UCSD-AML1 (cell line): ENCODE results near the gene LAMA5.

ENCODE experiments used
- DNase-seq: peaks from one replicate; lab custom pipeline; 2025; ENCODE audit not compliant: unreplicated experiment; lab: John Stamatoyannopoulos, UW

Gene LAMA5

GRCh38 chr20:62332421-62332820 lies 34.7 kb downstream of the LAMA5 start:
- no peak for DNase-seq

GRCh38 chr20:62331347-62331746 lies 35.8 kb downstream of the LAMA5 start:
- no peak for DNase-seq

- DNase-seq = no peak
Measured at GRCh38 chr20:62330576-62331317, 36.4 kb downstream of the LAMA5 start.

GRCh38 chr20:62329389-62330377 lies 37.4 kb downstream of the LAMA5 start:
- DNase-seq = no peak

GRCh38 chr20:62328684-62329388 lies 38.3 kb downstream of the LAMA5 start:
- DNase-seq = no peak

GRCh38 chr20:62327726-62328495 lies 39.2 kb downstream of the LAMA5 start:
- no peak for DNase-seq

GRCh38 chr20:62326959-62327725 lies 40.0 kb downstream of the LAMA5 start:
- no peak for DNase-seq

- DNase-seq = no peak
Measured at GRCh38 chr20:62326559-62326958, 40.6 kb downstream of the LAMA5 start.

- no peak for DNase-seq
Measured at GRCh38 chr20:62325172-62325905, 41.8 kb downstream of the LAMA5 start.

GRCh38 chr20:62323980-62324906 lies 42.9 kb downstream of the LAMA5 start:
- DNase-seq = no peak

GRCh38 chr20:62323146-62323979 lies 43.7 kb downstream of the LAMA5 start:
- DNase-seq = no peak

- no peak for DNase-seq
Measured at GRCh38 chr20:62322492-62323041, 44.5 kb downstream of the LAMA5 start.

GRCh38 chr20:62321975-62322374 lies 45.1 kb downstream of the LAMA5 start:
- no peak for DNase-seq

GRCh38 chr20:62321521-62321948 lies 45.6 kb downstream of the LAMA5 start:
- DNase-seq = no peak

GRCh38 chr20:62320581-62321354 lies 46.3 kb downstream of the LAMA5 start:
- DNase-seq = no peak

- no peak for DNase-seq
Measured at GRCh38 chr20:62319346-62319909, 47.7 kb downstream of the LAMA5 start.
